Activated CD4-positive, alpha-beta memory T cell treated with anti-CD3 and anti-CD28 coated beads for 36 hours (primary cell): ENCODE results near the gene KRI1. TPM values are rescaled to one million over a fixed set of nuclear protein-coding genes. Genes with fewer than 3 reads are reported as not detected.
"Not testable (repeated sequence)": the region's sequence is repeated elsewhere in the genome, so short reads cannot be mapped to it uniquely, and the experiment has no call there.

Experiments used
- CTCF ChIA-PET: fragments of 350-600 bp; sonication (Branson Sonifier 250); formaldehyde crosslinking; loops from one replicate; lab custom pipeline; 2021; ENCODE audit warnings: antibody characterized with exemption, inconsistent platforms; lab: Charles Lee
- POLR2A ChIA-PET: fragments of 350-600 bp; sonication (Branson Sonifier 250); formaldehyde crosslinking; loops from one replicate; lab custom pipeline; 2021; ENCODE audit warnings: antibody characterized with exemption; lab: Charles Lee
- DNase-seq: peaks from one replicate; pipeline ENCODE4 v3.0.0-alpha.2; 2020
- H3K27ac Mint-ChIP-seq: one replicate; pipeline ENCODE4 v1.8.0; 2021; ENCODE audit warnings: mixed read lengths
- H3K27me3 Mint-ChIP-seq: one replicate; pipeline ENCODE4 v1.8.0; 2021; ENCODE audit warnings: mixed read lengths
- H3K36me3 Mint-ChIP-seq: one replicate; pipeline ENCODE4 v1.8.0; 2021; ENCODE audit warnings: mixed read lengths
- H3K4me1 Mint-ChIP-seq: one replicate; pipeline ENCODE4 v1.8.0; 2021; ENCODE audit warnings: low read depth, mixed read lengths
- H3K4me3 Mint-ChIP-seq: one replicate; pipeline ENCODE4 v1.8.0; 2021; ENCODE audit warnings: mild to moderate bottlenecking, mixed read lengths
- H3K9me3 Mint-ChIP-seq: one replicate; pipeline ENCODE4 v1.8.0; 2021; ENCODE audit warnings: mixed read lengths
- intact Hi-C: fragments of 100-400 bp; cut with micrococcal nuclease; formaldehyde crosslinking; loops from one replicate; pipeline ENCODE4 v1.15.1; 2023
- total RNA-seq, 2 experiments: library from RNA; stranded (reverse); gene quantifications; one replicate each; pipeline ENCODE4 v1.2.3, GENCODE V29; 2021

The KRI1 gene
- total RNA-seq, 2 experiments from 2014 or later: 46.2 to 52.3 TPM

- Mint-ChIP-seq H3K27ac (no peak overlapping the region), H3K4me1 (peaks cover 28% of the 10 kb centered on the region), H3K9me3 (no peaks in the 10 kb centered on the region), H3K27me3 (no peaks in the 10 kb centered on the region), H3K36me3 (peaks cover 48% of the 10 kb centered on the region), H3K4me3 (no peak overlapping the region)
- intact Hi-C loops: no loop called here
- no peak for DNase-seq
- ChIA-PET CTCF (no interaction called here), POLR2A (no interaction called here)
These were observed 8.1 kb downstream of the KRI1 start for GRCh38 chr19:10557603-10558197.

DNA sequence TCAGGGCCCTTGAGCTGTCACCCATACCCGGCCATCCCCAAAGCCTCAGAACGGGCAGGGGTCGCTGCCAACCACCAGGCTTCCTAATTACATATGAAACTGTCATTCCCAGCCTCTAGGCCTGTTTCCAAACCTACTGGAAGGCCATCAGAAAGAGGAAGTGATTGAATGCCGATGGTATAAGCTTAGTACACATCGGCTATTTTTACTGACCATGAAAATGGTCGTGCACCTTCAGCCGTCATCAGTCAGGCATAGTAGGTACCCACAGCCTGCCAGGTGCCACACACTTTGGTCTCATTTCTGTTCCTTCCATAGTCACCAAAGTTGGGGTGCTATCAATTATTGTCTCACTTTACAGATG lies 10.2 kb downstream of the KRI1 start:
- ChIA-PET CTCF (interaction anchor here (1.0 to 2.6 kb wide), 3 partner anchors 47 to 144 kb away, joined by 4 to 10 read pairs (median 4); no protein-coding TSS in a partner anchor), POLR2A (interaction anchor here (0.6 to 5.7 kb wide), 2 partner anchors 11 to 29 kb away, joined by 3 to 29 read pairs; partner anchors contain the start of gene KRI1)
- DNase-seq: no peak
- Mint-ChIP-seq H3K9me3 (no peaks in the 10 kb centered on the region), H3K4me3 (no peak overlapping the region), H3K4me1 (peaks cover 35% of the 10 kb centered on the region), H3K27ac (peak overlapping the region; percentile 59), H3K36me3 (peaks cover 52% of the 10 kb centered on the region), H3K27me3 (no peaks in the 10 kb centered on the region)
- intact Hi-C loops: no loop called here

DNA sequence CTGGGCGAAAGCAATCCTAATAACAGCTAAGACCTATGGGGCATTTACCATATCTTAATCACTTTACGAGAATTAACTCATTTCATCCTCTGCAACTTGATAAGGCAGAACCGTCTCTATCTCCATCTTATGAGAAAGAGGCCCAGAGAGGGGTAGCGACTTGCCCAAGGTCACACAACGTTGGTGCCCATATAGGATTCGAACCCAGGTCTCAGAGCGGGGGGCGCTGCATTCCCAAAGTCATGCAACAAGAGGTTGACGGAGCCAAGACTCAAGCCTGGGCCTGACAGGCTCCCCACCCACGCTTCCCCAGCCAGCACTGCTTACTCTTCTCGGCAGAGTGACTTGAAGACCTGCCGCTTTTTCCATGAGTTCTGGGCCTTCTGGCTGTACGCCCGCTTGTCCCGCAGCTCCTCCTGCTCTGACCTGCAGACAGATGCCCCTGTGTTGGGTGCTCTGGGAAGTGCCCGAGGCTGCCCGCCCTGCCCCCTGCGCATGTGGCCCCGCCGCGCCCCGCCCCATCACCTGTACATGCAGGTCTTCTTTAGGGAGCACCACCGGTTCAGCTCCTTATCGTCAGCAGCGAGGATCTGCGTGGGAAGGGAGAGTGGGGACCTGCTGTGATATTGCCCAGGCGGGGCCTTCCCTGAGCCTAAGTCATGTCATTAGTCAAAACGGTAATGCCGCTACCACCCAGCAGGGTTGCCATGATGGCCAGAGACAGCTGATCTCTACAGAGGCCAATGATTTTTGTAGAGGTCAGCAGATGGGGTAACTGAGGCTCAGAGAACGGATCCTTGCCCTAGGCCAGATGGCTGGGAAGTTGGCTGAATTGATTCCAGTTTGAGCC lies 10.8 kb downstream of the KRI1 start:
- H3K4me3 Mint-ChIP-seq: no peak overlapping the region
- intact Hi-C loops: no loop called here
- peaks cover 50% of the 10 kb centered on the region for H3K36me3 Mint-ChIP-seq
- peak; percentile 29 for DNase-seq
- peaks cover 35% of the 10 kb centered on the region for H3K4me1 Mint-ChIP-seq
- ChIA-PET CTCF (interaction anchor here (1.0 to 2.6 kb wide), 3 partner anchors 47 to 145 kb away, joined by 4 to 10 read pairs (median 4); no protein-coding TSS in a partner anchor), POLR2A (interaction anchor here (0.6 to 5.7 kb wide), 3 partner anchors 12 to 51 kb away, joined by 3 to 29 read pairs (median 3); partner anchors contain the start of gene KRI1)
- H3K9me3 Mint-ChIP-seq: no peaks in the 10 kb centered on the region
- no peaks in the 10 kb centered on the region for H3K27me3 Mint-ChIP-seq
- H3K27ac Mint-ChIP-seq: peak overlapping the region; percentile 92

GRCh38 chr19:10553943-10554381 lies 11.8 kb downstream of the KRI1 start:
- peak overlapping the region; percentile 92 for H3K27ac Mint-ChIP-seq
- CTCF ChIA-PET: interaction anchor here (0.7 to 2.6 kb wide), 4 partner anchors 19 to 76 kb away, joined by 3 to 10 read pairs (median 6); no protein-coding TSS in a partner anchor
- H3K4me1 Mint-ChIP-seq: peaks cover 35% of the 10 kb centered on the region
- peak; percentile 59 for DNase-seq
- POLR2A ChIA-PET: interaction anchor here (1.1 to 5.7 kb wide), 2 partner anchors 13 to 50 kb away, joined by 3 to 29 read pairs; partner anchors contain the start of gene KRI1
- no peaks in the 10 kb centered on the region for H3K27me3 Mint-ChIP-seq
- intact Hi-C loops: no loop called here
- H3K36me3 Mint-ChIP-seq: peaks cover 43% of the 10 kb centered on the region
- no peaks in the 10 kb centered on the region for H3K9me3 Mint-ChIP-seq
- H3K4me3 Mint-ChIP-seq: no peak overlapping the region

GRCh38 chr19:10553087-10553667 lies 12.6 kb downstream of the KRI1 start:
- CTCF ChIA-PET: interaction anchor here (0.6 to 2.4 kb wide), 16 partner anchors 11 to 149 kb away, joined by 3 to 18 read pairs (median 4); partner anchors contain the start of genes KEAP1 and QTRT1
- H3K4me1 Mint-ChIP-seq: peaks cover 35% of the 10 kb centered on the region

GRCh38 chr19:10552510-10553053 lies 13.2 kb downstream of the KRI1 start:
- Mint-ChIP-seq H3K27me3 (no peaks in the 10 kb centered on the region), H3K36me3 (peaks cover 37% of the 10 kb centered on the region)
- peak; percentile 46 for DNase-seq

More at GRCh38 chr19:10553087-10553667, 12.6 kb downstream of the KRI1 start:
- peak overlapping the region; percentile 92 for H3K27ac Mint-ChIP-seq
- intact Hi-C loops: no loop called here
- no peaks in the 10 kb centered on the region for H3K27me3 Mint-ChIP-seq
- POLR2A ChIA-PET: interaction anchor here (5.7 kb wide), 1 partner anchor 13 kb away, joined by 29 read pairs; the partner anchor contains the start of gene KRI1
- DNase-seq: no peak
- H3K36me3 Mint-ChIP-seq: peaks cover 41% of the 10 kb centered on the region
- no peaks in the 10 kb centered on the region for H3K9me3 Mint-ChIP-seq
- no peak overlapping the region for H3K4me3 Mint-ChIP-seq

DNA sequence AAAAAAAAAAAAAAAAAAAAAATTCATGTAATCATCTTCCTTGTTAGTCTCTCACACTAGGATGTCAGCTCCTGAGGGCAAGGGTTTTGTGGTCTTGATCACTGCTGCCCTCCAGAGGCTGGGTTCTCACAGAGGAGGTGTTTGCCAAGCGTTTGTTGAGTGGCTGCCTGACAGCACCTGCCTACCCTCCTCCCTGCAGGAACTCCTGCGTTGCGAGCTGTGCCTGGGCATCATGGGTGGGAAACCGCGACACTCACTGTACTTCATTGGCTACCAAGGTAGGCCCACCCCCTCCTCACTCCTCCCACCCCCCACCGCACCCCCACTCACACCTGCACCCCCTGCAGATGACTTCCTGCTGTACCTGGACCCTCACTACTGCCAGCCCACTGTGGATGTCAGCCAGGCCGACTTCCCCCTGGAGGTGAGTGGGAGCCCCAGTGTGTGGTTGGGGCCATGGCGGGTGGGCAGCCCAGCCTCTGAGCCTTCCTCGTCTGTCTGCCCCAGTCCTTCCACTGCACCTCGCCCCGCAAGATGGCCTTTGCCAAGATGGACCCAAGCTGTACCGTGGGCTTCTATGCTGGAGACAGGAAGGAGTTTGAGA lies 14.0 kb downstream of the KRI1 start:
- H3K27me3 Mint-ChIP-seq: no peaks in the 10 kb centered on the region
- POLR2A ChIA-PET: interaction anchor here (0.9 to 5.7 kb wide), 2 partner anchors 12 to 15 kb away, joined by 3 to 29 read pairs; partner anchors contain the start of gene KRI1
- no peaks in the 10 kb centered on the region for H3K9me3 Mint-ChIP-seq
- H3K4me1 Mint-ChIP-seq: peaks cover 33% of the 10 kb centered on the region
- intact Hi-C loops: no loop called here
- no peak overlapping the region for H3K27ac Mint-ChIP-seq
- H3K36me3 Mint-ChIP-seq: peaks cover 40% of the 10 kb centered on the region
- CTCF ChIA-PET: interaction anchor here (0.6 to 2.4 kb wide), 17 partner anchors 10 to 218 kb away, joined by 3 to 18 read pairs (median 4); partner anchors contain the start of genes KEAP1, QTRT1 and RAVER1
- DNase-seq: peak; percentile 67
- no peak overlapping the region for H3K4me3 Mint-ChIP-seq

More at GRCh38 chr19:10552510-10553053, 13.2 kb downstream of the KRI1 start:
- Mint-ChIP-seq H3K4me3 (no peak overlapping the region), H3K9me3 (no peaks in the 10 kb centered on the region), H3K27ac (peak overlapping the region; percentile 92), H3K4me1 (peaks cover 33% of the 10 kb centered on the region)
- ChIA-PET CTCF (interaction anchor here (0.6 to 2.4 kb wide), 16 partner anchors 10 to 149 kb away, joined by 3 to 18 read pairs (median 4); partner anchors contain the start of genes KEAP1 and QTRT1), POLR2A (interaction anchor here (0.9 to 5.7 kb wide), 2 partner anchors 11 to 14 kb away, joined by 3 to 29 read pairs; partner anchors contain the start of gene KRI1)
- intact Hi-C loops: no loop called here

GRCh38 chr19:10551006-10551405 lies 14.8 kb downstream of the KRI1 start:
- peaks cover 38% of the 10 kb centered on the region for H3K36me3 Mint-ChIP-seq
- H3K9me3 Mint-ChIP-seq, H3K4me3 Mint-ChIP-seq, DNase-seq, intact Hi-C loops, H3K27me3 Mint-ChIP-seq, H3K27ac Mint-ChIP-seq, POLR2A ChIA-PET: not testable (repeated sequence)
- H3K4me1 Mint-ChIP-seq: peaks cover 33% of the 10 kb centered on the region
- CTCF ChIA-PET: interaction anchor here (0.6 to 2.4 kb wide), 9 partner anchors 9 to 217 kb away, joined by 3 to 18 read pairs (median 4); partner anchors contain the start of gene RAVER1

DNA sequence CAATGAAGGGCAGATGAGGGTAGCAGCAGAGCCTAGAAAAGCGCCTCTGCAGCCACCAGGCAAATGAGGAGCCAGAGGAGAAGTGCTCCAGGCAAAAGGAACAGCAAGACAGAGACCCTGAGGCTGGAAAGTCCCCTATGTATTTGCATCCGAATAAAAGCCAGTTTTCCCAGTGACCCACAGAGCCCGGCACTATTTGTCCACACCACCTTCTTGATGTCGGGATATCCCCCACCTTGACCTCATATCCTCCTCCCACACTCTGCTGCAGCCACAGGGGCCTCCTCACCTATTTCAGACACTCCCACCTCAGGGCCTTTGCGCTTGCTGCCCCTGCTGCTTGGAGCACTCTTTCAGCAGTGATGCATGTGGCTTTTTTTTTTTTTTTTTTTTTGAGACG lies 15.5 kb downstream of the KRI1 start:
- no peak for DNase-seq
- Mint-ChIP-seq H3K27ac (peak overlapping the region; percentile 23), H3K4me1 (peaks cover 29% of the 10 kb centered on the region), H3K4me3 (no peak overlapping the region), H3K36me3 (peaks cover 36% of the 10 kb centered on the region), H3K9me3 (no peaks in the 10 kb centered on the region), H3K27me3 (no peaks in the 10 kb centered on the region)
- POLR2A ChIA-PET: no interaction called here
- CTCF ChIA-PET: no interaction called here
- intact Hi-C loops: no loop called here

DNA sequence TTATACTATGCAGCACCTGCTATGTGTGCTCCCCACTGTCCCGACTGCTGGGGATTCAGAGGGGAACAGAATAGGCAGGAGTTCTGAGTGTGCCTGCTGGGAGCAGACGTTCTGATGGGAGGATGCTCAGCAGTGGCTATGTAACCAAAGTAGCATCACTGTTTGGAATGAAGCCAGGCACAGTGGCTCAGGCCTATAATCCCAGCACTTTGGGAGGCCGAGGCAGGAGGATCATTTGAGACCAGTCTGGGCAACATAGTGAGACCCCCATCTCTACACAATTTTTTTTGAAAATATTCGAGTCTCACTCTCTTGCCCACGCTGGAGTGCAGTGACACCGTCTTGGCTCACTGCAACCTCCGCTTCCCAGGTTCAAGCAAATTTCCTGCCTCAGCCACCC lies 16.1 kb downstream of the KRI1 start:
- Mint-ChIP-seq H3K27ac (no peak overlapping the region), H3K36me3 (peaks cover 31% of the 10 kb centered on the region), H3K9me3 (no peaks in the 10 kb centered on the region), H3K4me3 (no peak overlapping the region), H3K4me1 (peaks cover 30% of the 10 kb centered on the region), H3K27me3 (no peaks in the 10 kb centered on the region)
- CTCF ChIA-PET: no interaction called here
- no peak for DNase-seq
- POLR2A ChIA-PET: no interaction called here
- intact Hi-C loops: no loop called here
